Thoracic aorta (tissue), 2 donors: Measurements from ENCODE around the gene DDX52. TPM values are rescaled to one million over a fixed set of nuclear protein-coding genes. Genes with fewer than 3 reads are reported as not detected.
A peak's percentile ranks its signal among the peaks of the same experiment; 100 is the strongest.
"Not testable (repeated sequence)": the region's sequence is repeated elsewhere in the genome, so short reads cannot be mapped to it uniquely, and the experiment has no call there.

Experiments used
- ATAC-seq: fragments of 150-250 bp; one replicate; pipeline ENCODE4 v1.8.0; 2017; ENCODE audit warnings: low read depth; ENCODE audit not compliant: insufficient number of reproducible peaks, low FRiP score
- DNase-seq: peaks from one replicate; pipeline ENCODE4 v3.0.0-alpha.2; 2020; ENCODE audit warnings: low spot score
- H3K27ac ChIP-seq, 2 donors: fragments of 200-600 bp; sonication (generic); 1 replicate in 1 of 2; 2 replicates in 1 of 2; pipeline ENCODE4 v1.5.1; 2016; ENCODE audit warnings: mild to moderate bottlenecking in 2 of 2, moderate library complexity in 2 of 2
- H3K27me3 ChIP-seq: fragments of 200-600 bp; sonication (generic); replicated peaks from 2 replicates; pipeline ENCODE4 v1.6.0; 2016; ENCODE audit warnings: mild to moderate bottlenecking; ENCODE audit not compliant: insufficient read depth
- H3K36me3 ChIP-seq: fragments of 200-600 bp; sonication (generic); one replicate; pipeline ENCODE4 v1.5.1; 2016
- H3K4me1 ChIP-seq, 2 donors: fragments of 200-600 bp; sonication (generic); 1 replicate in 1 of 2; 2 replicates in 1 of 2; pipeline versions ENCODE4 v1.5.1 to v1.6.0; 2016; ENCODE audit warnings: low read depth in 2 of 2, mild to moderate bottlenecking in 1 of 2; ENCODE audit not compliant: control insufficient read depth in 1 of 2
- H3K4me3 ChIP-seq: fragments of 200-600 bp; sonication (generic); 2 replicates; pipeline ENCODE4 v1.5.1; 2016; ENCODE audit warnings: mild to moderate bottlenecking
- H3K9me3 ChIP-seq: fragments of 200-600 bp; sonication (generic); 2 replicates; pipeline ENCODE4 v1.5.1; 2016
- CTCF ChIP-seq: fragments of 200-600 bp; sonication (generic); IDR thresholded peaks from one replicate; pipeline ENCODE4 v1.5.1; 2019; ENCODE audit warnings: antibody characterized with exemption
- total RNA-seq, 2 donors: library from RNA; depleted of rRNA; stranded (reverse); fragments of >200 nt; gene quantifications; one replicate each; pipeline versions ENCODE4 v1.1.0 to v1.2.3, GENCODE V29; 2016

The DDX52 gene
- total RNA-seq, 2 donors from 2014 or later: 9.2 to 22.7 TPM

- Histone ChIP-seq H3K36me3 (peaks cover 10% of the 10 kb centered on the region), H3K27me3 (no peaks in the 10 kb centered on the region), H3K9me3 (no peaks in the 10 kb centered on the region), H3K4me1 (peaks cover 19 to 22% of the 10 kb centered on the region in 2 donors), H3K27ac (no peak overlapping the region), H3K4me3 (no peak overlapping the region)
- no peak for TF ChIP-seq CTCF
- no peak for ATAC-seq
- DNase-seq: no peak
These were observed 3.2 kb downstream of the DDX52 start for GRCh38 chr17:37640015-37640414.

GRCh38 chr17:37637956-37638355 is 5.3 kb downstream of the DDX52 start:
- H3K4me1 ChIP-seq: peaks cover 14 to 17% of the 10 kb centered on the region in 2 donors
- H3K27ac ChIP-seq: no peak overlapping the region
- H3K27me3 ChIP-seq: no peaks in the 10 kb centered on the region
- no peak for TF ChIP-seq CTCF
- ATAC-seq: no peak
- no peak for DNase-seq
- H3K9me3 ChIP-seq: no peaks in the 10 kb centered on the region
- no peak overlapping the region for H3K4me3 ChIP-seq
- peaks cover 10% of the 10 kb centered on the region for H3K36me3 ChIP-seq

DNA sequence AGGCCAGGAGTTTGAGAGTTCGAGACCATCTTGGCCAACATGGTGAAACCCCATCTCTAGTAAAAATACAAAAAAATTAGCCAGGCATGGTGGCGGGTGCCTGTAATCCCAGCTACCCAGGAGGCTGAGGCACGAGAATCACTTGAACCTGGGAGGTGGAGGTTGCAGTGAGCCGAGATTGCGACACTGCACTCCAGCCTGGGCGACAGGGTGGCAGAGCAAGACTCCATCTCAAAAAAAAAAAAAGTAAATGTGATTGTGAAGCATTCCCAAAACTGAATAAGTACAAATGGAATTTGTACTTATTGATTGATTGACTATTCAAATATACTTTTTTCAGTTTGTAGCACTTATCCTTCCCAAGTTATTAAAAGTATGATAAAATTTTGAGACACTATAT is 26.8 kb downstream of the DDX52 start:
- not testable (repeated sequence) for H3K4me3 ChIP-seq, H3K27me3 ChIP-seq, H3K4me1 ChIP-seq, H3K9me3 ChIP-seq, ATAC-seq, H3K27ac ChIP-seq, DNase-seq
- H3K36me3 ChIP-seq: peaks cover 25% of the 10 kb centered on the region

GRCh38 chr17:37614823-37615222 is 28.4 kb downstream of the DDX52 start:
- TF ChIP-seq CTCF: no peak
- ATAC-seq (no peak), DNase-seq (no peak)
- Histone ChIP-seq H3K4me3 (no peak overlapping the region), H3K27me3 (no peaks in the 10 kb centered on the region), H3K27ac (no peak overlapping the region), H3K36me3 (peaks cover 20% of the 10 kb centered on the region), H3K9me3 (no peaks in the 10 kb centered on the region), H3K4me1 (peaks cover 1 to 4% of the 10 kb centered on the region in 2 donors)

DNA sequence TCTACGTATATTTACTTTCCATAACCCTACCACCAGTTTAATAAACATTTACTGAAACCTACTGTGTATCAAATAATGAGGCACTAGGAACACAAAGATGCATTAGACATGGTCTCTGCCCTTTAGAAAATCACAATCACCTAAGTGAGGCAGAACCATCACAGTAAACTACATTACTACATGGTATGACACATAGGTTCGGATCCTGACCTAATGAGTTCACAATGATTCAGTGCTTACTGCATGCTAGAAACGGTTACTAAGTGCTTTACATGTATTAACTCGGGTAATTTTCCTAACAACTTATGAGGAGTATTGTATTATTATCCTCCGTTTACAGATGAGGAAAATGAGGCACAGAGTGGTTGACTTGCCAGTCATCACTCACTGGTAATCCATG is 28.9 kb downstream of the DDX52 start:
- Histone ChIP-seq H3K36me3 (peaks cover 17% of the 10 kb centered on the region), H3K27ac (no peak overlapping the region), H3K9me3 (no peaks in the 10 kb centered on the region), H3K4me1 (peaks cover 4 to 7% of the 10 kb centered on the region in 2 donors), H3K4me3 (no peak overlapping the region), H3K27me3 (no peaks in the 10 kb centered on the region)
- DNase-seq: no peak
- ATAC-seq: no peak
- TF ChIP-seq CTCF: no peak

DNA sequence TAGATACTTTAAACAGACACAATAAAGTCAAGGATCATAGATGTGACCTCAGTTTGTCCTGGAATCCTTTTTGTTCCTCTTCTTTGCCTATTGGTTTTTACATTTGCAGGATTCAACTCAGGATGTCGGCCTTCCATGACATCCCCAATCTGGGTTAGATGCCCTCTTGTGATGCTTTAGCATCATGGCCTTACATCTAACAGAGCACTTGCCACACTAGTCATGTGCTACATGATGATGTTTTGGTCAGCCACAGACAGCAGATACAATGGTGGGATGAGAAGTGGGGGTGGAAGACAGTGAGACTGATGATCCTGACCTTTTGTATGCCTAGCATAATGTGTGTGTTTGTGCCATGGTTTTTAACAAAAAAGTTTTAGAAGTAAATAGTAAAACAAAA is 32.3 kb downstream of the DDX52 start:
- no peak overlapping the region for H3K4me3 ChIP-seq
- H3K27me3 ChIP-seq: no peaks in the 10 kb centered on the region
- no peak overlapping the region for H3K27ac ChIP-seq
- TF ChIP-seq CTCF: no peak
- H3K36me3 ChIP-seq: peaks cover 5% of the 10 kb centered on the region
- no peak for DNase-seq
- no peak for ATAC-seq
- H3K4me1 ChIP-seq: peaks cover 22 to 25% of the 10 kb centered on the region in 2 donors
- H3K9me3 ChIP-seq: no peaks in the 10 kb centered on the region

- H3K9me3 ChIP-seq, ATAC-seq, H3K27me3 ChIP-seq, DNase-seq, H3K36me3 ChIP-seq: not testable (repeated sequence)
- Histone ChIP-seq H3K4me3 (peak overlapping the region; percentile 94), H3K27ac (peak overlapping the region; percentile 54 to 86), H3K4me1 (peaks cover 26 to 31% of the 10 kb centered on the region in 2 donors)
These were observed 33.2 kb downstream of the DDX52 start for GRCh38 chr17:37610041-37610420.
